Muscle layer of colon (tissue), 2 donors: Measurements from ENCODE around the gene EFNA5.
"Not testable (repeated sequence)": the region's sequence is repeated elsewhere in the genome, so short reads cannot be mapped to it uniquely, and the experiment has no call there.

ENCODE experiments used
- H3K27ac ChIP-seq: one replicate; pipeline ENCODE4 v1.7.0; 2013; ENCODE audit warnings: low read depth, mild to moderate bottlenecking, low read length, moderate library complexity
- H3K27me3 ChIP-seq, 2 donors: one replicate each; pipeline ENCODE4 v1.7.0; 2013; ENCODE audit warnings: low read length in 2 of 2, mild to moderate bottlenecking in 2 of 2; ENCODE audit not compliant: insufficient read depth in 2 of 2, control insufficient read depth in 1 of 2
- H3K36me3 ChIP-seq: one replicate; pipeline ENCODE4 v1.7.0; 2013; ENCODE audit warnings: mild to moderate bottlenecking, low read length; ENCODE audit not compliant: insufficient read depth
- H3K4me1 ChIP-seq: one replicate; pipeline ENCODE4 v1.7.0; 2013; ENCODE audit warnings: mild to moderate bottlenecking, low read length; ENCODE audit not compliant: insufficient read depth
- H3K4me3 ChIP-seq, 2 donors: one replicate each; pipeline ENCODE4 v1.7.0; 2013; ENCODE audit warnings: low read length in 2 of 2, low read depth in 1 of 2, mild to moderate bottlenecking in 1 of 2, moderate library complexity in 1 of 2
- H3K9ac ChIP-seq: one replicate; pipeline ENCODE4 v1.7.0; 2013; ENCODE audit warnings: low read length
- H3K9me3 ChIP-seq: one replicate; pipeline ENCODE4 v1.7.0; 2013; ENCODE audit warnings: mild to moderate bottlenecking, low read length
- donor health status: abdominal sarcoma.
- donor health status: Adenocarcinoma of cecum.

The EFNA5 gene

GRCh38 chr5:107459605-107460004 lies 211.1 kb downstream of the EFNA5 start:
- Histone ChIP-seq H3K9ac (no peak overlapping the region), H3K9me3 (no peaks in the 10 kb centered on the region), H3K27me3 (no peaks in the 10 kb centered on the region), H3K4me3 (no peak overlapping the region), H3K36me3 (no peaks in the 10 kb centered on the region), H3K27ac (no peak overlapping the region), H3K4me1 (no peaks in the 10 kb centered on the region)

- Histone ChIP-seq H3K27me3 (no peaks in the 10 kb centered on the region), H3K27ac (no peak overlapping the region), H3K36me3 (no peaks in the 10 kb centered on the region), H3K4me1 (no peaks in the 10 kb centered on the region), H3K9me3 (no peaks in the 10 kb centered on the region), H3K4me3 (no peak overlapping the region), H3K9ac (no peak overlapping the region)
Observed at GRCh38 chr5:107458322-107458721, 212.4 kb downstream of the EFNA5 start.

GRCh38 chr5:107457881-107458280 lies 212.9 kb downstream of the EFNA5 start:
- Histone ChIP-seq H3K9me3 (no peaks in the 10 kb centered on the region), H3K4me1 (no peaks in the 10 kb centered on the region), H3K27ac (no peak overlapping the region), H3K36me3 (no peaks in the 10 kb centered on the region), H3K27me3 (no peaks in the 10 kb centered on the region), H3K9ac (no peak overlapping the region), H3K4me3 (no peak overlapping the region)

GRCh38 chr5:107457138-107457537 lies 213.6 kb downstream of the EFNA5 start:
- Histone ChIP-seq H3K36me3 (no peaks in the 10 kb centered on the region), H3K27ac (no peak overlapping the region), H3K9ac (no peak overlapping the region), H3K4me3 (no peak overlapping the region), H3K4me1 (no peaks in the 10 kb centered on the region), H3K9me3 (no peaks in the 10 kb centered on the region), H3K27me3 (no peaks in the 10 kb centered on the region)

- Histone ChIP-seq H3K36me3 (no peaks in the 10 kb centered on the region), H3K9me3 (no peaks in the 10 kb centered on the region), H3K27ac (no peak overlapping the region), H3K27me3 (no peaks in the 10 kb centered on the region), H3K4me3 (no peak overlapping the region), H3K4me1 (no peaks in the 10 kb centered on the region), H3K9ac (no peak overlapping the region)
Observed at GRCh38 chr5:107456281-107456715, 214.4 kb downstream of the EFNA5 start.

GRCh38 chr5:107455111-107455544 lies 215.6 kb downstream of the EFNA5 start:
- no peaks in the 10 kb centered on the region for H3K9me3 ChIP-seq
- H3K27me3 ChIP-seq: no peaks in the 10 kb centered on the region
- H3K4me3 ChIP-seq: no peak overlapping the region
- H3K4me1 ChIP-seq: no peaks in the 10 kb centered on the region
- H3K9ac ChIP-seq: no peak overlapping the region
- no peak overlapping the region for H3K27ac ChIP-seq
- H3K36me3 ChIP-seq: no peaks in the 10 kb centered on the region

- H3K27me3 ChIP-seq, H3K4me1 ChIP-seq, H3K9ac ChIP-seq, H3K4me3 ChIP-seq, H3K36me3 ChIP-seq, H3K9me3 ChIP-seq, H3K27ac ChIP-seq: not testable (repeated sequence)
Observed at GRCh38 chr5:107451827-107452226, 218.9 kb downstream of the EFNA5 start.

- Histone ChIP-seq H3K27ac (no peak overlapping the region), H3K36me3 (no peaks in the 10 kb centered on the region), H3K27me3 (no peaks in the 10 kb centered on the region), H3K4me1 (no peaks in the 10 kb centered on the region), H3K9ac (no peak overlapping the region), H3K9me3 (no peaks in the 10 kb centered on the region), H3K4me3 (no peak overlapping the region)
Observed at GRCh38 chr5:107451028-107451427, 219.7 kb downstream of the EFNA5 start.

GRCh38 chr5:107450531-107450930 lies 220.2 kb downstream of the EFNA5 start:
- Histone ChIP-seq H3K4me3 (no peak overlapping the region), H3K9ac (no peak overlapping the region), H3K27me3 (no peaks in the 10 kb centered on the region), H3K9me3 (no peaks in the 10 kb centered on the region), H3K36me3 (no peaks in the 10 kb centered on the region), H3K4me1 (no peaks in the 10 kb centered on the region), H3K27ac (no peak overlapping the region)

GRCh38 chr5:107449369-107449768 lies 221.4 kb downstream of the EFNA5 start:
- Histone ChIP-seq H3K4me3 (no peak overlapping the region), H3K36me3 (no peaks in the 10 kb centered on the region), H3K9me3 (no peaks in the 10 kb centered on the region), H3K27ac (no peak overlapping the region), H3K4me1 (no peaks in the 10 kb centered on the region), H3K27me3 (no peaks in the 10 kb centered on the region), H3K9ac (no peak overlapping the region)

GRCh38 chr5:107447587-107447986 lies 223.2 kb downstream of the EFNA5 start:
- H3K4me3 ChIP-seq: no peak overlapping the region
- no peaks in the 10 kb centered on the region for H3K9me3 ChIP-seq
- no peak overlapping the region for H3K27ac ChIP-seq
- no peaks in the 10 kb centered on the region for H3K36me3 ChIP-seq
- H3K27me3 ChIP-seq: no peaks in the 10 kb centered on the region
- no peak overlapping the region for H3K9ac ChIP-seq
- H3K4me1 ChIP-seq: no peaks in the 10 kb centered on the region

- Histone ChIP-seq H3K27me3 (no peaks in the 10 kb centered on the region), H3K27ac (no peak overlapping the region), H3K9ac (no peak overlapping the region), H3K4me1 (no peaks in the 10 kb centered on the region), H3K4me3 (no peak overlapping the region), H3K9me3 (no peaks in the 10 kb centered on the region), H3K36me3 (no peaks in the 10 kb centered on the region)
Observed at GRCh38 chr5:107446972-107447371, 223.8 kb downstream of the EFNA5 start.
